B cell (primary cell): ENCODE measurements around the gene MED15. TPM values are rescaled to one million over a fixed set of nuclear protein-coding genes. Genes with fewer than 3 reads are reported as not detected.
"Not testable (repeated sequence)": the region's sequence is repeated elsewhere in the genome, so short reads cannot be mapped to it uniquely, and the experiment has no call there.

ENCODE experiments used
- ATAC-seq: fragments of 200-7000 bp; cut with Tn5 transposase; one replicate; pipeline ENCODE4 v1.10.0; 2021; ENCODE audit warnings: low read depth, mild to moderate bottlenecking, moderate number of reproducible peaks, moderate library complexity
- CTCF ChIA-PET: fragments of 350-600 bp; sonication (Branson Sonifier 250); formaldehyde crosslinking; loops from one replicate; lab custom pipeline; 2021; ENCODE audit warnings: antibody characterized with exemption, inconsistent platforms; lab: Charles Lee
- POLR2A ChIA-PET: fragments of 350-600 bp; sonication (Branson Sonifier 250); formaldehyde crosslinking; loops from one replicate; lab custom pipeline; 2021; ENCODE audit warnings: antibody characterized with exemption; lab: Charles Lee
- DNase-seq: peaks from one replicate; pipeline ENCODE4 v3.0.0; 2013
- H2AFZ ChIP-seq: 2 replicates; pipeline ENCODE4 v1.6.1; 2012; ENCODE audit warnings: mild to moderate bottlenecking, low read depth, low read length; ENCODE audit not compliant: insufficient read depth, poor library complexity, severe bottlenecking
- H3K27ac ChIP-seq, 2 donors: 1 replicate in 1 of 2; 2 replicates in 1 of 2; pipeline ENCODE4 v1.5.1; 2012 to 2013; ENCODE audit warnings: low read length in 2 of 2, mild to moderate bottlenecking in 2 of 2, moderate library complexity in 1 of 2
- H3K27me3 ChIP-seq, 4 experiments: fragments of 200-600 bp in 1 of 4; sonication (generic) in 1 of 4; replicated peaks in 1 of 4; 1 replicate in 2 of 4; 2 replicates in 2 of 4; pipeline versions ENCODE4 v1.6.1 to v1.7.0; 2013 to 2016; ENCODE audit warnings: low read length in 3 of 4, mild to moderate bottlenecking in 2 of 4, mixed read lengths in 1 of 4, moderate library complexity in 1 of 4; ENCODE audit not compliant: insufficient read depth in 4 of 4, control insufficient read depth in 3 of 4; ENCODE audit errors: control extremely low read depth in 1 of 4
- H3K36me3 ChIP-seq, 2 experiments: replicated peaks in 1 of 2; 1 replicate in 1 of 2; 2 replicates in 1 of 2; pipeline versions ENCODE4 v1.6.1 to v1.7.1; 2013; ENCODE audit warnings: low read length in 1 of 2; ENCODE audit not compliant: insufficient read depth in 2 of 2, control insufficient read depth in 1 of 2; ENCODE audit errors: control extremely low read depth in 1 of 2, extremely low read depth in 1 of 2
- H3K4me1 ChIP-seq, 2 donors: fragments of 200-600 bp in 1 of 2; sonication (generic) in 1 of 2; 1 replicate in 1 of 2; 2 replicates in 1 of 2; pipeline versions ENCODE4 v1.5.1 to v1.6.1; 2013 to 2017; ENCODE audit warnings: low read length in 2 of 2; ENCODE audit not compliant: control insufficient read depth in 2 of 2, insufficient read depth in 2 of 2
- H3K4me2 ChIP-seq: replicated peaks from 2 replicates; pipeline ENCODE3; 2012; ENCODE audit warnings: mild to moderate bottlenecking, low read depth, low read length; ENCODE audit not compliant: poor library complexity, severe bottlenecking
- H3K4me3 ChIP-seq, 5 experiments: fragments of 200-600 bp in 1 of 5; sonication (generic) in 1 of 5; 1 replicate in 3 of 5; 2 replicates in 2 of 5; pipeline versions ENCODE4 v1.5.1 to v1.7.0; 2011 to 2016; ENCODE audit warnings: low read length in 4 of 5, mild to moderate bottlenecking in 4 of 5, low read depth in 2 of 5, control low read depth in 1 of 5, moderate library complexity in 1 of 5; ENCODE audit not compliant: insufficient read depth in 1 of 5; ENCODE audit errors: control extremely low read depth in 1 of 5, extremely low read depth in 1 of 5
- H3K79me2 ChIP-seq: fragments of 200-600 bp; sonication (generic); one replicate; pipeline ENCODE4 v1.6.0; 2016; ENCODE audit warnings: low read length; ENCODE audit not compliant: control insufficient read depth, insufficient read depth
- H3K9ac ChIP-seq: fragments of 200-600 bp; sonication (generic); 2 replicates; pipeline ENCODE4 v1.6.1; 2017; ENCODE audit warnings: mild to moderate bottlenecking, low read length, moderate library complexity
- H3K9me3 ChIP-seq, 3 donors: one replicate each; pipeline versions ENCODE4 v1.6.1 to v1.7.1; 2013; ENCODE audit warnings: low read length in 2 of 3; ENCODE audit not compliant: control insufficient read depth in 2 of 3, insufficient read depth in 1 of 3; ENCODE audit errors: control extremely low read depth in 1 of 3
- H4K20me1 ChIP-seq: 2 replicates; pipeline ENCODE4 v1.6.0; 2012; ENCODE audit warnings: mild to moderate bottlenecking, low read length; ENCODE audit not compliant: insufficient read depth, control insufficient read depth, poor library complexity, severe bottlenecking
- H3K27ac Mint-ChIP-seq: one replicate; pipeline ENCODE4 v1.8.0; 2021; ENCODE audit warnings: mixed read lengths
- H3K27me3 Mint-ChIP-seq: one replicate; pipeline ENCODE4 v1.8.0; 2021; ENCODE audit warnings: mixed read lengths
- H3K4me1 Mint-ChIP-seq: one replicate; pipeline ENCODE4 v1.8.0; 2021; ENCODE audit warnings: mixed read lengths
- H3K4me3 Mint-ChIP-seq: one replicate; pipeline ENCODE4 v1.8.0; 2021; ENCODE audit warnings: mixed read lengths
- H3K9me3 Mint-ChIP-seq: one replicate; pipeline ENCODE4 v1.8.0; 2022; ENCODE audit warnings: mixed read lengths; ENCODE audit not compliant: insufficient read depth
- EZH2 ChIP-seq: IDR thresholded peaks from 2 replicates; pipeline ENCODE4 v1.6.1; 2012; ENCODE audit warnings: borderline replicate concordance, low read depth, mild to moderate bottlenecking, moderate library complexity, low read length; ENCODE audit not compliant: insufficient read depth, poor library complexity, severe bottlenecking
- WGBS: methylation state at CpG from one replicate; pipeline ENCODE4 v1.1.5; 2013; ENCODE audit warnings: missing lambda C conversion rate; ENCODE audit not compliant: insufficient coverage; 5-methylcytosine and 5-hydroxymethylcytosine counted together
- intact Hi-C: fragments of 100-400 bp; cut with micrococcal nuclease; formaldehyde crosslinking; loops from one replicate; pipeline ENCODE4 v1.10.0; 2022
- polyA plus RNA-seq: library from polyadenylated mRNA; depleted of rRNA; stranded (reverse); fragments of >200 nt; gene quantifications from 2 replicates; pipeline ENCODE4 v1.2.3, GENCODE V29; 2012
- total RNA-seq, 2 donors: library from RNA; stranded (reverse); fragments of 120-200 nt in 1 of 2; gene quantifications; 1 replicate in 1 of 2; 2 replicates in 1 of 2; pipeline versions ENCODE4 v1.2.3 to v1.2.4, GENCODE V29; 2013 to 2022
- TF ChIP-seq, protein P1 (sequence below): fragments of 200-600 bp; IDR thresholded peaks from one replicate; pipeline ENCODE4 v1.8.0; 2022; ENCODE audit warnings: antibody characterized with exemption, mild to moderate bottlenecking

MED15 gene
- total and polyA plus RNA-seq, 2 donors (not counting 1 experiment from before 2014, with no cell fraction given): 109 to 134 TPM

DNA sequence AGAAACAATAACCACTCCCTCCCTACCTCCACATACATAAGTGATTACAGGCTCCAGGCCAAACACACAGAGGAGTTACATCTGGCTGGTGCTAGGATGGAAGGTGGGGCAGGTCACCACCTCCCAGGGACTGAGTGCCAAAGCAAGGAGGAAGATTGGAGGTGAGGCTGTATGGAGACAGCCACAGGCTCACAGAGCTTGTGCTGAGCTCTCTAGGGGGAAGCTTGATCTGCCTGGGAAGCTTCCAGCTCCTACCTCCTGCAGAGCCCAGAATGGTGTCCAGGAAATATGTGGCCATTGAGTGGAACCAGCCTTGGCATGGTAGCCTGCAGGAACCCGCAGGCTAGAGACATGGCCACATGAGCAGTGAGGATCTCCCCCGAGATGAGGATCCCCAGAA lies 3.6 kb upstream of the MED15 start:
- ChIA-PET CTCF (no interaction called here), POLR2A (no interaction called here)
- H3K4me2 ChIP-seq: no peak overlapping the region
- H3K9me3 ChIP-seq: no peaks in the 10 kb centered on the region
- H4K20me1 ChIP-seq: peaks cover 10% of the 10 kb centered on the region
- H3K4me1 ChIP-seq: peaks cover 10 to 14% of the 10 kb centered on the region in 2 donors
- no peaks in the 10 kb centered on the region for H3K27me3 Mint-ChIP-seq
- no peaks in the 10 kb centered on the region for H3K27me3 ChIP-seq
- ATAC-seq: no peak
- no peak overlapping the region for H3K4me3 ChIP-seq
- TF ChIP-seq EZH2: no peak
- TF ChIP-seq, protein P1, sequence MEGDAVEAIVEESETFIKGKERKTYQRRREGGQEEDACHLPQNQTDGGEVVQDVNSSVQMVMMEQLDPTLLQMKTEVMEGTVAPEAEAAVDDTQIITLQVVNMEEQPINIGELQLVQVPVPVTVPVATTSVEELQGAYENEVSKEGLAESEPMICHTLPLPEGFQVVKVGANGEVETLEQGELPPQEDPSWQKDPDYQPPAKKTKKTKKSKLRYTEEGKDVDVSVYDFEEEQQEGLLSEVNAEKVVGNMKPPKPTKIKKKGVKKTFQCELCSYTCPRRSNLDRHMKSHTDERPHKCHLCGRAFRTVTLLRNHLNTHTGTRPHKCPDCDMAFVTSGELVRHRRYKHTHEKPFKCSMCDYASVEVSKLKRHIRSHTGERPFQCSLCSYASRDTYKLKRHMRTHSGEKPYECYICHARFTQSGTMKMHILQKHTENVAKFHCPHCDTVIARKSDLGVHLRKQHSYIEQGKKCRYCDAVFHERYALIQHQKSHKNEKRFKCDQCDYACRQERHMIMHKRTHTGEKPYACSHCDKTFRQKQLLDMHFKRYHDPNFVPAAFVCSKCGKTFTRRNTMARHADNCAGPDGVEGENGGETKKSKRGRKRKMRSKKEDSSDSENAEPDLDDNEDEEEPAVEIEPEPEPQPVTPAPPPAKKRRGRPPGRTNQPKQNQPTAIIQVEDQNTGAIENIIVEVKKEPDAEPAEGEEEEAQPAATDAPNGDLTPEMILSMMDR: no peak
- H3K9ac ChIP-seq: no peak overlapping the region
- no peak overlapping the region for H3K27ac Mint-ChIP-seq
- H3K9me3 Mint-ChIP-seq: no peaks in the 10 kb centered on the region
- H3K27ac ChIP-seq: no peak overlapping the region
- peaks cover 18% of the 10 kb centered on the region for H3K4me1 Mint-ChIP-seq
- WGBS: 89% methylated on average over 2 of the region's 2 CpGs
- H2AFZ ChIP-seq: no peak overlapping the region
- H3K36me3 ChIP-seq: no peaks in the 10 kb centered on the region
- peaks cover 25% of the 10 kb centered on the region for H3K79me2 ChIP-seq
- DNase-seq: no peak
- H3K4me3 Mint-ChIP-seq: no peak overlapping the region
- intact Hi-C loops: no loop called here

- ATAC-seq, H3K9ac ChIP-seq, H3K4me3 ChIP-seq, H3K27me3 Mint-ChIP-seq, intact Hi-C loops, CTCF ChIA-PET, H3K4me3 Mint-ChIP-seq, H3K36me3 ChIP-seq, H3K27ac ChIP-seq, H3K9me3 ChIP-seq, H3K4me2 ChIP-seq, DNase-seq, H3K27ac Mint-ChIP-seq, H2AFZ ChIP-seq, H3K9me3 Mint-ChIP-seq, H3K27me3 ChIP-seq: not testable (repeated sequence)
- Histone ChIP-seq H4K20me1 (peaks cover 15% of the 10 kb centered on the region), H3K79me2 (peaks cover 31% of the 10 kb centered on the region), H3K4me1 (peaks cover 16 to 20% of the 10 kb centered on the region in 2 donors)
- peaks cover 24% of the 10 kb centered on the region for H3K4me1 Mint-ChIP-seq
- WGBS: 100% methylated on average over 1 of the region's 5 CpGs
- POLR2A ChIA-PET: interaction anchor here (0.6 kb wide), 1 partner anchor 431 kb away, joined by 8 read pairs; no protein-coding TSS in a partner anchor
Measured at GRCh38 chr22:20504293-20504922, 3.0 kb upstream of the MED15 start.
